GM18507 (cell line): ENCODE measurements around the gene SSX4B.
"Not testable (repeated sequence)": the region's sequence is repeated elsewhere in the genome, so short reads cannot be mapped to it uniquely, and the experiment has no call there.

Experiments used
- DNase-seq: peaks from one replicate; pipeline ENCODE4 v3.0.0; 2011; ENCODE audit warnings: low read depth; ENCODE audit not compliant: insufficient read length; ENCODE audit errors: extremely low spot score
- FAIRE-seq: peaks from 2 replicates; lab custom pipeline; 2011; peaks lifted over from hg19 to GRCh38; lab: Jason Lieb, UNC

The SSX4B gene

DNA sequence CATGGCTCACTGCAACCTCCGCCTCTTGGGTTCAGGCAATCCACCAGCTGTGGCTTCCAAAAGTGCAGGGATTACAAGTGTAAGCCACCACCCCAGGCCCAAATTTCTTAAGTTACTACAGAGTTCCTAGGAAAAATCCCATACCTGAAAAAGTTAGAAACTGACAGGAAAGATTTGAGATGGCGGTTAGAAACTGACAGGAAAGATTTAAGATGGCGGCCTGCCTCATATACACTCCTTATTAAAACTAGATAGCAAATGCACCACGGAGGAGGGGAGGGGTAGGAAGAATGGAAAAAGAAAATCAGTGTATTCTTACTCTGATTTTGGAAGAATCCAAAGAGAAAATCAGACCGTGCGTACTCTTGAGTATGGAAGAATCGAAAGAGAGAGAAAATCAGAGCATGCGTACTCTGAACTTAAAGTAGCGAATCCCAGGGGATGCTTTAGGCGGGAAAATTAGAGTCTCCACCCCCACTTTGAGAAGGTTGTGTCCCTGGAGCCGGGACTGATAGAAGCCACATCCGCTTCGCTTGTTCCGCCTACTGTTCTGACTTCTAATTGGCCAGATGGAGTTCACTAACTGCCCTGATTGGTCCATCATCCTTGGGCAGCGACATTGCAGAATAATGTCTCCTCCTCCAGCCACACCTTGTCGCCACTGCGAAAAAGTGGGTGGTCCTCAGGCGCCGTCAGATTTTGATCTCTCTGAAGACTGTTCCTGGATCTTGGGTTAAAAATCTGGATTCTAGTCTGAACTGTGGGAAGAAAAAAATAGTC, 55.3 kb downstream of the SSX4B start, which contains the start of gene SSX3:
SSX3 (minus strand) TSS at position 389 of the 780 bp plus-strand sequence. CDS start 1,454 bp downstream, outside the sequence.
- FAIRE-seq, DNase-seq: not testable (repeated sequence)
